Sciatic nerve (tissue), 2 donors: ENCODE data around the gene GALNT17. TPM values are rescaled to one million over a fixed set of nuclear protein-coding genes. Genes with fewer than 3 reads are reported as not detected.

ENCODE experiments used
- ATAC-seq: fragments of 200-7000 bp; cut with Tn5 transposase; one replicate; pipeline ENCODE4 v1.9.1; 2020; ENCODE audit warnings: mild to moderate bottlenecking, moderate library complexity
- DNase-seq: peaks from one replicate; pipeline ENCODE4 v3.0.0-alpha.2; 2020; ENCODE audit warnings: low spot score
- intact Hi-C: fragments of 100-400 bp; cut with DNase I; formaldehyde crosslinking; loops from one replicate; pipeline ENCODE4 v1.14.2; 2022
- total RNA-seq: library from RNA; stranded (reverse); fragmentation: NEBNext Ultra II Directional; extraction: Animal tissue kit (Norgen Biotek cat#: 25700); gene quantifications from one replicate; pipeline ENCODE4 v1.2.1, GENCODE V29; 2021
- donor health status: DM: no; HTN: no; CAD: no.
- donor health status: DM: no; HTN: no; CAD: no.

The GALNT17 gene
- total RNA-seq, 1 donor from 2014 or later, result 65.4 TPM

GRCh38 chr7:71354716-71355115 is 222.8 kb downstream of the GALNT17 start:
- ATAC-seq (no peak), DNase-seq (no peak)
- intact Hi-C loops, result no loop called here

- no peak for ATAC-seq
These were observed 229.6 kb downstream of the GALNT17 start for GRCh38 chr7:71361451-71362032.

DNA sequence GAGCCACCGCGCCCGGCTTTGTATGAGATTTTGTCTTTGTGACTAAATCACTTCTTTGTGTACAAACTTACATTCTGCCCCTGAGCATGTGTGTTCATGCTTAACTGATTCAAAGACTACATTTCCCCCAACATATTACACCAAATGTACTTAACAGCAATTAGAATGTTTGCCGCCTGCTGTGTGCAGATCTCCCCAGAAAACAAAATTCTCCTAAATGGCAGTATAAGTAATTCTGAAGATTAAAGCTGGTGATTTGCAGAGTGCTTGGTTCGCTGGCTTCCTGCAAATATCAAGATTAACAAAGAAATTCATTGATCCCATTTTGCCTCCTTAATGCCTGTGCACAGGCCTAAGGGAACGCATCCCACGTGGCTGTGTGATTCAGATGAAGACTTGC is 230.3 kb downstream of the GALNT17 start:
- DNase-seq (no peak), ATAC-seq (no peak)
- intact Hi-C loops, result loop anchor here (5.0 kb wide), 1 partner anchor 375 kb away; no protein-coding TSS in a partner anchor

More at GRCh38 chr7:71361451-71362032, 229.6 kb downstream of the GALNT17 start:
- intact Hi-C loops, result loop anchor here (5.0 kb wide), 1 partner anchor 376 kb away; no protein-coding TSS in a partner anchor
- DNase-seq, result no peak

DNA sequence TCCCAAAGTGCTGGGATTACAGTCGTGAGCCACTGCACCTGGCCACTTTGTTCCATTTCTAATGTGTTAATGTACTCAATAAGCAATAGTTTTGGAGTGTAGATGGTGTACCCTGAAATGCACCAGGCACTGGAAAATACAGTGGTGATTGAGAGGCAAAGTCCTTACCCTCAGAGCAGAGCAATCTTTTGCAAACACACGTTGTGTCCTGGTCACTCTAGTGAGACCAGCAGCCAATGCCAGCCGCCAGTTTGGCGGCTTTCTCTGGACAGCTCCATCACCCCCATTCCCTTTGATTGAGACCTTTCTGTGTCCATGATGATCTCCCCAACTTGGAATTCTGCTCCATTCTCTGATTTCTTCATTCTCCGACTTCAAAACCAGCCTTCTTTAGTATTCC is 231.3 kb downstream of the GALNT17 start:
- ATAC-seq, result no peak
- intact Hi-C loops, result loop anchor here (5.0 kb wide), 1 partner anchor 374 kb away; no protein-coding TSS in a partner anchor
- DNase-seq, result no peak

- DNase-seq, result no peak
- ATAC-seq, result no peak
- intact Hi-C loops, result loop anchor here (5.0 kb wide), 1 partner anchor 374 kb away; no protein-coding TSS in a partner anchor
These were observed 231.7 kb downstream of the GALNT17 start for GRCh38 chr7:71363627-71364026.

DNA sequence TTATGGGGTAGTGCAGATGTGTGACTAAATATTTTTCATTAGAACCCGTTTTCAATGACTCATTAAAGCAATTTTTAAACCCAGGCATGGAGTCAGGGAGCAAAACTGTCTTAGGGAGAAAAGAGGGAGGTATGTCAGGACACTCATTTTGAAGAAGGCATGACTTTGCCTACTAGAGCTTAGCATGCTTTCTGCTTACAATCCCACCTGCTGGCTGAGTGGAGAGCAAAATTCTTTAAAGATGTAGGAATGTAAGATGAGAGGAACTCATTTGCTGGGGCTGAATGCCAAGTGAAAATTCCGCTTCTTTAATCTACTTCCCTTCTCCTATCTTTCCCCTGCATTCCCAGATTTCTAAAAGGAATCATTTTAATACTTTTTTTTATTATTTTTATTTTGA is 232.6 kb downstream of the GALNT17 start:
- DNase-seq, result no peak
- intact Hi-C loops, result loop anchor here (5.0 kb wide), 1 partner anchor 373 kb away; no protein-coding TSS in a partner anchor
- ATAC-seq, result no peak

GRCh38 chr7:71372991-71373390 is 241.0 kb downstream of the GALNT17 start:
- DNase-seq (no peak), ATAC-seq (no peak)
- intact Hi-C loops, result no loop called here

DNA sequence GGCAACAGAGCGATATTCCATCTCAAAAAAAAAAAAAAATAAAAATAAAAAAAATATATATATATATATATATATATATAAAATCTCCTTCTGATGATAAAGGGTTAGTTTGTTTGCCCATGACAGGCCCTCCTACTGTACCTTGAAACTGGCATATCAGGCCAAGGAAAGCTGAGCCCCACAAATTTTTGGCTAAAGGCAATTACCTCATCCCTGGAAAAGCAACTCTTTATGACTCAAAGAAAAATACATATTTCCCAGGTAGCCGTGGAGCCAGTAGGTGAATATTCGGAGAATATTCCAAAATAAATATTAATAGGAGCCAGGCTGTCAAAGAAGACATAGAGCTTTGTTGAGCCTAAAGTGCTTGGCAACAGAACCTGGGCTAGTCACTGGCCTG is 245.1 kb downstream of the GALNT17 start:
- DNase-seq (no peak), ATAC-seq (no peak)

DNA sequence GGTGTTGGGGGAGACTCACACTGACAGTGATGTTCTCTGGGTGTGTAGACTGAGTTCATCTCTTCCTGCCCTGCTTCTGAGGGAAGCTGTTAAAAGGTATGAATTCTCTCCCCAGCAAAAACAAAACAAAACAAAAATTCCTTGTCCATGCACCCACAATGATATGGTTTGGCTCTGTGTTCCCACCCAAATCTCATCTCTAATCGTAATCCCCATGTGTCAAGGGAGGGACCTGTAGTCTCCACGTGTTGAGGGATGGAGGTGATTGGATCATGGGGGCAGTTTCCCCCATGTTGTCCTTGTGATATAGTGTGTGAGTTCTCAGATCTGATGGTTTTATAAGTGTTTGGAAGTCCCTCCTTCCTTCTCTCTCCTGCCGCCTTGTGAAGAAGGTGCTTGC is 245.5 kb downstream of the GALNT17 start:
- ATAC-seq (no peak), DNase-seq (no peak)
- intact Hi-C loops, result no loop called here

More for the DNA sequence above, 245.1 kb downstream of the GALNT17 start:
- intact Hi-C loops, result no loop called here

- no peak for ATAC-seq
- DNase-seq, result no peak
These were observed 252.2 kb downstream of the GALNT17 start for GRCh38 chr7:71384094-71384493.

GRCh38 chr7:71385330-71385729 is 253.4 kb downstream of the GALNT17 start:
- intact Hi-C loops, result no loop called here
- ATAC-seq (no peak), DNase-seq (no peak)

More at GRCh38 chr7:71384094-71384493, 252.2 kb downstream of the GALNT17 start:
- intact Hi-C loops, result no loop called here

GRCh38 chr7:71386152-71386785 is 254.3 kb downstream of the GALNT17 start:
- ATAC-seq (no peak), DNase-seq (no peak)
- intact Hi-C loops, result no loop called here

- ATAC-seq, result no peak
- DNase-seq, result no peak
- intact Hi-C loops, result no loop called here
These were observed 256.2 kb downstream of the GALNT17 start for GRCh38 chr7:71388181-71388580.

DNA sequence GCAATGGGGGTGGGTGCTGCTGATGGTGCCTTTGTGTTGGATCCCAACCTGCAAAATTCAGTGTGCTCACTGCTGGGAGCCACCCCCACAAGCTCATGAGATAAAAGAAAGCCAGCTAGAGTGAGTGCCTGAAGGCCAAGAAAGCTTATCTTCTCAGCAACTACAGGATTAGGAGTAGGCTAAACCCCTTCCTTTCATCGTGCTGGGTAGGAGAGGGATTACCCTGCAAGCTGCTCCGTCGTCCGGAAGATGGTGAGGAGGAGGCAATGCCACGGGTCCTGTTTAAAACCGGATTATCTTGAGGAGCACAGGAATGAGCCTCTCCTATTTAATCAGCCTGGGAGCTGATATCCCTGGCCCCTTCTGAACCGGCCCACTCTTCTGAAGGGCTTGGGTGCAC is 258.0 kb downstream of the GALNT17 start:
- intact Hi-C loops, result no loop called here
- ATAC-seq, result no peak
- no peak for DNase-seq

DNA sequence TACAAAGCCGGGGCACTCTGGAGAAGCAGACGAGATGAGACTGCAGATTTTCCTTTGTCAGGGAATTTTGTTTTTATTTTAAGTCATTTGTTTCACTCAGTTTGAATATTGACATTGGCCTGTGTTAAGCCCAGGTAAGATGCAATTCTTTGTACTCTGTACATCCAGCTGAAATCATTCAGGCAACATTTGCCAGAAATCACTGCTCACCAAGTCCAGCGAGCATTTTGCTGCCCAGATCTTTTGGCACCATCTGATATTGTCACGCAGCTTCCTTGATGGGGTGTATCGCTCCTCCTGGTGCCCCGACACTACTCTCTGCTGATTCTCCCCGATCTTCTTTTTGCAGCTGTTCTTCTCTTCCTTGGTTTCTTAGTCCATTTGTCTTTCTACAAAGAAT is 261.7 kb downstream of the GALNT17 start:
- DNase-seq (no peak), ATAC-seq (no peak)
- intact Hi-C loops, result no loop called here

DNA sequence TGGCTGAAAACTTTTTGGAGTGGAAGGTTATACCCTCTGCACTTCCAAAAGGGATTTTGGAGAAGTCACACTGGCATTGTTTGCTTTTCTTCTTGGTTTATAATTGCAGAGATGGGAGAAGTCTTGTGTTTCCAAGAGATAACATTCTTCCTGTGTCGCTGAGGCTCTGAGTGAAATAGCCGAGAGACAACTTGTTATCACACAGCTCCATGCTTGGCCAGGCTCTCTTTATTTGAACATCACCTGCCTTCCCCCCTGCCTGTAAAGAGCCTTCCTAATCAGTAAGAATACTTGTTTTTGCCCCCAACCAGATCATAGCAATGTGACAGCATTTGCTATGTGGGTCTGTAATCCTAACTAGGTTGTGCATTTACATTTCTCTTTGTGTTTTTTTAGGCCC is 270.7 kb downstream of the GALNT17 start:
- DNase-seq (no peak), ATAC-seq (no peak)
- intact Hi-C loops, result no loop called here

DNA sequence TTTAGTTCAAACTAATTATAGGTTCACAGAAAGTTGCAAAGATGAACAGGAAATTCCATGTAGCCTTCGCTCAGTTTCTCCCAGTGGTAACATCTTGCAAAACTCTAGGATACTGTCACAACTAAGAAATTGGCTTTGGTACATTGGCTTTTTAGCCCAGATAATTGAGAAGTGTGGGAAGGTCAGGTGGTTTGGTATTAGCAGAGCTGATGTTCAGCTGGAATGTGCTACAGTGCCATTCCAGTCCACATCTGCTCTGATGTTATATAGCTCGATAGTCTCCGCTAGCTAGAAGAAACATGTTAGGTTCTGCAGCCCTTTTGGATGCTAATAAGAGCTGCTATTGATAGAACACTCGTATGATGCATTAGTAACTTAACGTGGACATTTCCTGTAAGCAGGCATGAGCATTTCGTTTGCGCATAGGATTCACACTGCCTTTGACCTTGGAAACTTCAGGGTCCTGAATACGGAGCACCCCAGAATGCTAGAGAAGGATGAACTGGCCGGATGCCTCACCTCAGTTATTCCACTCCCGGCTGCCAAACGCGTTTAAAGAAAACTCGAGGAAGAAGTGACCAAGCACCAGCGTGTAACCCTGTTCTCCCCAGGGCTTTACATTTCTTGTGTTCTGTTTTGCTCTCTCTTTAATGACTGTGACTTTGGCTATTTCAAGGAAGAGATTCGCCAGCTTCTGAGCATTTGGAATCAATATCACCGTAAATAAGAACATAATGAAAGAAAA is 271.4 kb downstream of the GALNT17 start:
- intact Hi-C loops, result no loop called here
- DNase-seq, result no peak

DNA sequence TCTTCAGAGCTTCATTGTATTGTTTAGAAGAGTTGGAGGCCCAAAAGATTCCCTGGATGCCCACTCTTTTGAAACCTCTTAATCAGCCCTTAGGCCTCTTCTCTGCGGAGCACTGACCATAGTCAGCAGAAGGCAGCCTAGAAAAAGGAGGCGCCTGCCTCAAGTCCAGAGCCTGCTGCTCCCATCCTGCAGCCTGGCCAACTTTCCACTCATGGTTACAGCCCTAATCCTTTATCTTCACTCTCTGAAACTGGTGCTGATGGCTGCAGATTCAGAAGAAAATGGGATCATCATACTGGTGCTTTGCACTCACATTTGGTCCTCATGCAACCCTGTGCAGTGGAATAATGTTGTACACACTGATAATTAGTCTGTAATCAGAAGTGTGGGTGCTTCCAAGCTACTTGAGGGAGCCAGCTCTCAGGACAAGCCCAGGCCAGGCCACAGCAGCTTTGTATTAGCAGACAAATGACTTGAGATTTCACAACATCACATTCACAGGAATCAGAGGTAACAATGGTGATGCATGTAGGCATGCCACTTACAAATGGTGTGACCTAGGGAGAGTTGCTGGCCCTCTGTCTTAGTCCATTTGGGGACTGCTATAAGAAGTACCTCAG is 272.9 kb downstream of the GALNT17 start:
- ATAC-seq (no peak), DNase-seq (no peak)
- intact Hi-C loops, result no loop called here

More for the DNA sequence above, 271.4 kb downstream of the GALNT17 start:
- ATAC-seq, result peak; percentile 87

GRCh38 chr7:71408271-71408670 is 276.3 kb downstream of the GALNT17 start:
- ATAC-seq (no peak), DNase-seq (no peak)
- intact Hi-C loops, result no loop called here
